ENCODE results near the gene MDM4. TPM values are rescaled to one million over a fixed set of nuclear protein-coding genes. Genes with fewer than 3 reads are reported as not detected.
A peak's percentile ranks its signal among the peaks of the same experiment; 100 is the strongest.

The MDM4 gene
- total RNA-seq, 1 donor from 2014 or later: 145 TPM

DNA sequence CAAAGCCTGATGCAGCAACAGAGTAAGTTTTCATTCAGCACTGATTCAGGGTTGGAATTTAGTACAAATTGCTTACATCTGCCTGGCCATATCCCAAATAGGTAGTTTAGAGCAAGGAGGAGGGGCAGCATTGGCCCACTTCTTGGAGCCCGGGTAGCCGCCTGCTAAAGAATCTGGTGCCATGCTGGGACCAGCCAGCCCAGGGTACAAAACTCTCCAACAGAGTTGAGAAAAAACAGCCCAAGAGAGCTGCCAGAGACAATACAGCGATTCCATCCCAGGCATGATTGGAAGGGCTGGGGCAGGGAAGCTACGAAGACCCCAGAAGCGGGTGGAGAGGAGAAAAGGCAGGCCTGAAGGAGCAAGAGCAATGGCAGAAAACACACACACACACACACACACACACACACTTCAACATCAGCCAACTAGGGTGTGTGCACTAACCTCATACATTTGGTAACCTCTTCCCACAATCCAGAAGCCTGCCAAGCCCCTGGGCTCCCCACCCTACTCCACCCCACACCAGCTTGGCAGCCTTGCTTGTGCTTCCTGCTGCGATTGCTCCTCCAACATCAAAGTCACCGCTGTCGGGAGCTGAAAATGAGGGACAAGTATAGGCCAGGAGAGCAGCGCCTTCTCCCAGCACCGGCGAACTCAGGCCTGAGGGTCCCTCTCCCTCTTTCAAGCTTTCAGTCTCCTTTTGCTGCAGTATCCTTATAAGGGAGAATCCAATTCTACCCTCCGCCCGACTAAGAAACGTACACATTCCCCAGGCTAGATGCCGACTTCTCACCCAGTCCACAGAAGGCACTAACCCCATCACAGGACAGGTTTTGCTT lies 22.8 kb upstream of the MDM4 start:
- DNase-seq (ENCODE audit: low spot score): peak; percentile 92

DNA sequence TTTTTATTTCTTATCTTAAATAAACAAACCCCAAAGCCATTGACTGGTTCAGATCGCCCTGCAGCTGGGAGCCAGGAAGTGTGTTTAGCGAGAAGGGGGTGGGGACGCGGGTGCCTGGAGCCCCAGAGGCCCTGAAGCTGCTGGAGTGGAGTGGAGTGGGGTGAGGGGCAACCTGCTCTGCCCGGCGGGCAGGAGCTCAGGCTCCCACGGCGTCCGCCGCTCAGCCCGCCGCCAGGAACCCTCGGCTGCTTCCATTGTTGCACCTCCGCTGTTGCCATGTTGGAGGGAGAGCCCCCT lies 22.3 kb upstream of the MDM4 start:
- peak; percentile 92 for DNase-seq (ENCODE audit: low spot score)

DNA sequence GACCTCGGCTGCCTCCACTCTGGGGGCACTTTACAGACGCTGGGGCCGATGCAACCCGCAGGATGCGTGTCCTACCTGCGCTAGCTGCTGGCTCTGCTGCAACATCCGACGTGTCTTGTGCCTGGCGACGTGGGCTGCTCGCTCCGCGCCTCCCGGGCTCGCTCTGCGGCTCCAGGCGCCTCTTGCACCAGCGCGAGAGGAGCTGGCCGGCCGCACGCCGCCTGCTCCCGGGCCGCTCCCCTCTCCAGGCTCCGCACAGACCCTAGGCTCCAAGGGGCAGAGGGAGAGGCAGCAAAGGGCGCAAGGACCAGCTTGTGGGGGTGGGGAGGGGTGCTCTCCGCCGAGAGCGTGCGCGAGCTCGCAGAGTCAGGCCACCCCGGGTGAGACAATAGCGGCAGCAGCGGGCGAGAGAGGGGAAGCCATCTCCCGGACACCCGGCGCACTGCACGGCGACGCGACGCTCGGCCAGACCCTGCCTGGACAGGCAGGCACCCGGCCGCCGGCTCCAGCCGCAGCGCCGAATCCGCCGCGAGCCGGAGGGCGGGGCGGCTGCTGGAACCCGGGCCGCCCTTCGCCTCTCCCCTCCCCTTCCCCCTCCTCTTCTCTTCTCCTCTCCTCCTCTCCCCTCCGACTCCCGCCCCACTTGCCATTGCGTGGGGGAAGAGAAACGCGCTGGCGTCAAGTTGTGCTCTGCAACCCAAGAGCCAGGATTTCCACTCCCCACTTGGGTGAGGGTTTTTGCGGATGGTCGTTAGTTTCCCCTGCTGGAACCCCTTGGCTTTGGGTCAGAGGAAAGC lies 21.7 kb upstream of the MDM4 start, which contains the start of gene PIK3C2B:
Gene PIK3C2B (minus strand): TSS at position 525 of the 797 bp plus-strand sequence. CDS start 25,003 bp downstream, outside the sequence.
- peak; percentile 88 for DNase-seq (ENCODE audit: low spot score)

DNA sequence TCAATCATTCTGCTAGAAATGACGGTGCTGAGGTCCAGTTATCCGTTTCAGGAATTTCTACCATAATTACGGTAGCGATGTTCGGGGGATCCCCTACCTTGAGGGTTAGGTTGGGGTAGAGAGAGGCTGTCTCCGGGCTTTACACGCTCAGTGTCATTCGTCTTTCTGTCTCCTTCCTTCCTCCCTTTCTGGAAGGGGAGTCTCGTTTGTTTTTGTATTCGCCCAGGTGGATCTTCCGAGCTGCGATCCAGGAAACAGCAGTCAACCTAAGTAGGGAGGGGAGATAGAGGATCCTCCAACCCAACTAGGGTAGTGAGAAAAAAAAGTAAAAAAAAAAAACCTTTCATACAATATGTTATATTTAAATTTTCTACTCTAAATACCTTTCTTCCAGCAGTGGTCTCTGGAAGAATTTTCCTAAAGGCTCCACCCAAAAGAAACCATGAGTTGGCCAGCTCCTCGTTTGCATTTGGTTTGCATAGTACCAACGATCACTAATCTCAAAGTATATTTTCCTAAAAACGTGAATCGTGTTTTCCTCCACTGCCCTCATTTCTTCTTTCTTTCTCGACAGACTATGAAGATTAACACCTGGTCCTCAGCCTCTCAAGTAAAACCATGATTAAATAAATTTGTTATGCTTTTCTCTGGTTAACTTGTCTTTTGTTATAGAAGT lies 21.0 kb upstream of the MDM4 start:
- DNase-seq (ENCODE audit: low spot score): no peak

DNA sequence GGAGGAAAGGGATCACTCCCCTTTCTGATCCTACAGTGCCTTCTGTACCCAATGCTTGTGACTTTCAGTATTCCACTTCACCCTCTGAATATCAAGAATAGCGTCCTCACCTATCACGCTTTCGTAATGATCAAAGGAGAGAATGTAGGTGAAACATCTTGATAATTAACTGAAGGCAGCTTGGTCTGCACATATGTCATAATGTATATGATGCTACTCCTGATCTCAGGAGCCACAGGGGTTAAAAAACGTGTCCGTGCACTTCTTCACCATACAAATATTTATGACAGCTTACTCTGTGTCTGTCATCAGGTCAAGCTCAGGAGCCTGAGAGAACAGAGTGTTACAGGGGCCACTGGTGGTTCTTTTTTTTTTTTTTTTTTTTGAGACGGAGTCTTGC lies 20.4 kb upstream of the MDM4 start:
- no peak for DNase-seq (ENCODE audit: low spot score)

DNA sequence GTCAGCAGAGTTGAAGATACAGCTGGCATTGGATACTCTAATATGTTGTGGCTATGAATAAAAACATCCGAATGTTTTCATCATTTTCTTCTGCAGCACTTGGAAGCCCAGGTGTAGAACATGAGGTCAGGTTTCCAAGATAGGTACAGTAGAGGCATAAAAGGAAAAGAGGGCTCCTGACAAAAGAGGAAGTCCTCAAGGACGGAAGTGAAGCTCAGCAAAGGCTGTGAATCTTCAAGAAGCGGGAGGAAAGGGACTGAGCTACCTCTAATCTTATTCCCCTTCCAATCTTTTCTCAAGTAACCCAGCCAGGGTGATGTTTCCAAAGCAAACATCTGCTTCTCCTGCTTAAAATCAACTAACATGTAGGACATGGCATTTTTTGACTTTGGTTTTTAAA lies 17.2 kb upstream of the MDM4 start:
- DNase-seq (ENCODE audit: low spot score): no peak

DNA sequence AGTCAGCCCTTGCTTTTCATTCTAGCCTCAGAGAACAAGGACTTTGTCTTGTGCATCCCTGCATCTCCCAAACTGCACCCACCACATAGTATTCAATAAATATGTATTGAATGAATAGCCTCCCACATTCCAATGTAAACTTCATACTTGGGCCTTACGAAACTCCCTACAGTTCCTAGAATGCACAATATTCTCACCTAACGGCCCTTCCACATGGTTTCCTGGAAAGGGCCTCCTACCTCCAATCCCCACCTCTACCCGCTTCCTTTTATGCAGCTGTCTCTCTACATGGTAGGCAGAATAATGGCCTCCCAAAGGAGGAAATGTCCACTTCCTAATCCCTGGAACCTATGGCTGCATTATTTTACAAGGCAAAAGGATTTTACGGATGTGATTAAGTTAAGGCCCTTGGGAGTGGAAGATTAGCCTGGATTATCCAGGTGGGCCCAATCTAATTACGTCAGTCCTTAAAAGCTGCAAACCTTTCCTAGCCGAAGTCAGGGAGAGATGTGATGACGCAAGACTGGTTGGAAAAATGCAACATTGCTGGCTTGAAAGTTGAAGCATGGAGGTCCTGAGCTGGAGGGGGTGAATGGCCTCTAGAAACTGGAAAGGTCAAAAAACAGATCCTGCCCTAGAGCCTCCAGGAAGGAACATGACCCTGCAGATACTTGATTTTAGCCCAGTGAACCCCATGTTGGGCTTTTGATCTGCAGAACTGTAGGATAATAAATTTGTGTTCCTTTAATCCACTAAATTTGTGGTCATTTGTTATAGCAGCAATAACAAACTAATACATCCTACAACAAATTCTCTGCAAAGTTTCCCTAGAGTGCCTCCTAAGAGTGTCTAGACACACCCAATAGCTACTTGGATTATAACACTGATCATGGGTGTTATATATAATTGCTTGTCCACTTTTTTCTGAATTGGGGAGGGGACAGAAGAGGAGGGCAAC lies 16.4 kb upstream of the MDM4 start:
- DNase-seq (ENCODE audit: low spot score): no peak

DNA sequence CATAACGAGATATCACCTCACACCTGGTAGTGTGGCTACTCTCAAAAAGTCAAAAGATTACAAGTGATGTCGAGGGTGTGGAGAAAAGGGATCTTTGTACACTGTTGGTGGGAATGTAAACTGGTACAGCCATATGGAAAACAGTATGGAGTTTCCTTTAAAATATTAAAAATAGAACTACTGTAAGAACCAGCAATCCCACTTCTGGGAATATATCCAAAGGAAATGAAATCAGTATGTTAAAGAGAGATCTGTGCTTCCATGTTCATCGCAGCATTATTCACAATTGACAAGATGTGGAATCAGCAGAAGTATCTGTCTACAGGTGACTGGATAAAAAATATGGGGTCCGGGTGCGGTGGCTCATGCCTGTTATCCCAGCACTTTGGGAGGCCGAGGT lies 14.0 kb upstream of the MDM4 start:
- DNase-seq (ENCODE audit: low spot score): no peak

DNA sequence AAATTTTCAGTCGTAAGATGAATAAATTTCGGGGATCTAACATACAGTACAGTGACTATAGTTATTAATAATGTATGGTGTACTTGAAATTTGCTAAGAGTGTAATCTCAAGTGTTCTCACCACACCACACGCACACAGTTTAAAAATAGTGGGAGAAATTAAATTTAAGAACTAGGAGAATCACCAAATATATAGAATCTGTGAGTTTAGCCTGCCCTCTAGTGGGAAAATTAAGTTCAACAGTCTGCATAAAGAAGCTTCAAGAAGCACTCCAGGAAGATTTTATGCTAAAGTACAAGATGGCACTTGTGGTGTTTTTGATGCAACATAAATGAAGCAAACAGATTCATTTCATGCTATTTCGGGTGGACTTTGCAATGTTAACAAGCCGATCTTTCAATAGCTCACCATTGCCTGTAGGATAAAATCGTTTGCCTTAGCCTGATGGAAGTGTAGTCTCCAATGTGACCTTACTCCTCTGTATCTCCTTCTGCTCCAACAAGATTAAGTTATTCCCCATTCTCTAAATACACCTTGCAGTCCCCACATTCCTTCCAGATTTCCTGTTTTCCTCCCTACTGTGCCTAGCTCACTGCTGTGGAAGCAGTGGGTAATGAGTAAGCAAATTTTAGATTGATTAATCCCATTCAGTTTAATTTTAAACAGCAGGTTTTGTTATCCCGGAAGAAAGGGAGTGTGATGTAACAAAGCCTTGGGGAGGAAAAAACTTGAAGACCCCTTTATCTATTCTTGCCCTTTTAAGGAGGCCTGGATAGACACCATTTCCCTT lies 12.9 kb upstream of the MDM4 start:
- no peak for DNase-seq (ENCODE audit: low spot score)

DNA sequence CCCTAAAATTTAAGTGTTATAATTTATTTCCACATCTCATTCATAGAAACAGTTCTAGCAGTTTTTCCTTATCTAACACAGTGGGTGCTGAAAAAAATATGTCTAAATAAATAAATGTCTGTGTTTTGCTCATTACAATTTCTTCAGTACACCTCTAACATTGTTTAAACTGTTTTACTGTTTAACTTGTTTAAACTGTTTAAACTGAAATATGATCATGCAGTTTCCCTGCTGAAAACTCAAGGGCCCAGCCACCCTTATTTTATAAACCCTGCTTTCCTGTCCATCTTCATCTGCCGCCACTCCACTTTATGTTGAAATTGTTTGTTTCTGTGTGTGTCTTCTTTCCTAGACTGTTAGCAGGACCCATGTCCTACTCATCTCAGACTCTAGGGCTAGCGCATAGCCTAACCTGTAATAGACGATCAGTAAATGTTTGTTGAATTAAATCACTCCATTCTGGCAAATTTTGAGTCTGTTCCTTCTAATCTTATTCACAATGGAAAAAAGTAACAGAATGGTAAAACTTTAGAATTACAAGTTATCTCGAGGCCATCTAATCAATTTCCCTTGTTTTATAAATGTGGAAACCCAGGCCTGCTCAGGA lies 12.2 kb upstream of the MDM4 start:
- DNase-seq (ENCODE audit: low spot score): no peak

DNA sequence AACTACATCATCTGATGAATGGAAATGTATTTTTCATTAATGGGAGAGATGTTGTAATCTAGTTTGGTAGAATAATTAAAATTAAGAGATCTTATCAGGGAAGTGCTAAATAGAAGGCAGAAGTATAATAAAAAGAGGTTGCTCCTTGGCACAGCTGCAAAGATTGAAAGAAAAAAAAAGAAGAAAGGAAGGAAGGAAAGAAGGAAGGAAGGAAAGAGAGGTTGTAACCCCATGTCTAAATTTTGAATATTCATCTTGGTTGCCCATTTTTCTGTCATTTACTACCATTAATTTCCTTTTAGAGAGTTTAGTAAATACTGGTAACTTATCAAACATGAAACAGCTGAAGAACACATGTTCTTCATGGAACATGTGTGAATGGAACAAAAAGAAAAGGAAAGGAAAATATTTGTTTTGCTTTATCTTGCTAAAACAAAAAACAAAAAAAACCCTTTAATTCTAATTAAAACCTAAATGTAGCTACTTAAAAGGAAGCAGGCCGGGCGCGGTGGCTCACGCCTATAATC lies 10.5 kb upstream of the MDM4 start:
- DNase-seq (ENCODE audit: low spot score): no peak

DNA sequence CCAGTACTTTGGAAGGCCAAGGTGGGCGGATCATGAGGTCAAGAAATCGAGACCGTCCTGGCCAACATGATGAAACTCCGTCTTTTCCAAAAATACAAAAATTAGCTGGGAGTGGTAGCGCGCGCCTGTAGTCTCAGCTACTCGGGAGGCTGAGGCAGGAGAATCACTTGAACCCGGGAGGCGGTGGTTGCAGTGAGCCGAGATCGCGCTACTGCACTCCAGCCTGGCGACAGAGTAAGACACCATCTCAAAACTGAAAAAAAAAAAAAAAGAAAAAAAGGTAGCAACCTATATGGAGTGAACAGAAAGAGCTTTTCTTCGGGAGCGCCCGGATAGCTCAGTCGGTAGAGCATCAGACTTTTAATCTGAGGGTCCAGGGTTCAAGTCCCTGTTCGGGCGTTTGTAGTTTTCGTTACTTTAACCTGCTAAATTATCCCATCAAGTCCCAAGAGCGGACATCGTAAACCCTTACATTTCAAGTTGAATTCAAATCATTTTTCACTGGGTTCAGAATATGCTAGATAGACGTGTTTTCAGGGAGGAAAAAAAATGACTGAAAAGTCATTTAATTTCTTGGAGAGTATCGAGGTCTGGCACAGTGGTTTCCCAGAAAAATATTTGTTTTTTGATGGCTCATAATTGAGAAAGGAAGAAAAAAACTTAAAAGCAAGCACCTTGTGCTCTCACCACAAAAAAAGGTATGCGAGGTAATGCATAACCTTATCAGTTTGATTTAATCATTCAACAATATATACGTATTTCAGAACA lies 9.8 kb upstream of the MDM4 start:
- DNase-seq (ENCODE audit: low spot score): peak; percentile 74

DNA sequence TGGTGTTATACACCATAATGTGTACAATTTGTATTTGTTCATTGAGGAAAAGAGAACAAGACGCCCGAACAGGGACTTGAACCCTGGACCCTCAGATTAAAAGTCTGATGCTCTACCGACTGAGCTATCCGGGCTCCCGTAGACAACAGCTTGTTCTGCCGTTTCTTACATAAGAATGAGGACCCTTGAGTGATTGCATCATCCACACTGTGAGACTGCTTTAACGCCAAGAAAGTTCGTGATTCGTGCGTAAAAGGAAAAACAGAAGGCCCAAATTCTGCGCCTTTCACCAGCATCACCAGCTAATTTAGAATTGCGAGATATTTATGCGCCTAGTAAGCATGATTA lies 9.3 kb upstream of the MDM4 start:
- peak; percentile 92 for DNase-seq (ENCODE audit: low spot score)

DNA sequence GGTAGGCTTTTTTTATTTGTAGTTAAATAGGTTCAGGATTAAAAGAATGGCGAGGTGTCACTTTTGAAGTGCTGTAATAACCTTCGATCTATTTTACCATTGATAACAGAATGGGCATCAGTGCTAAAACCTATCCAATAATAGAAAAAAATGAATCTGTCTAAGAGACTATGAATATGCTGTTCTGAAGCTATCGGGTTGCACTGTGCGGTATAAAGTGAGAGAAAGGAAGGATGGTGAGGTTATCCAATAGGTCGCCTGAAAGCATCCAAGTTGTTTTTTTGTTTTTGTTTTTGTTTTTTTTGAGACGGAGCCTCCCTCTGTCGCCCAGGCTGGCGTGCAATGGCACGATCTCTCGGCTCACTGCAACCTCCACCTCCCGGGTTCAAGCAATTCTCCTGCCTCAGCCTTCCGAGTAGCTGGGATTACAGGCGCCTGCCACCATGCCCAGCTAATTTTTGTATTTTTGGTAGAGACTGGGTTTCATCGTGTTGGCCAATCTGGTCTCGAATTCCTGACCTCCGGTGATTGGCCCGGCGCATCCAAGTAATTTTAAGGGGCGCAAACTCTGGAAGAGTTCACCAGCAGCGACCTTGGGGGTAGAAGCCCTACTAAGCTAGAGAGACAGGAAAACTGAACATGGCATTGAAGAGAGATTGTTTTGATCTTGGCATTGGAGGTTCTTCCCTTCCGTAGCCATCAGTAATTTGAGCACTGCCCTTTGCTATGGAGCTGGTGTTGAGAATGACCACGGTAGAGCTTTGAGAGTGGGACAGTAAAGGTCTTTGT lies 8.7 kb upstream of the MDM4 start:
- DNase-seq (ENCODE audit: low spot score): no peak

DNA sequence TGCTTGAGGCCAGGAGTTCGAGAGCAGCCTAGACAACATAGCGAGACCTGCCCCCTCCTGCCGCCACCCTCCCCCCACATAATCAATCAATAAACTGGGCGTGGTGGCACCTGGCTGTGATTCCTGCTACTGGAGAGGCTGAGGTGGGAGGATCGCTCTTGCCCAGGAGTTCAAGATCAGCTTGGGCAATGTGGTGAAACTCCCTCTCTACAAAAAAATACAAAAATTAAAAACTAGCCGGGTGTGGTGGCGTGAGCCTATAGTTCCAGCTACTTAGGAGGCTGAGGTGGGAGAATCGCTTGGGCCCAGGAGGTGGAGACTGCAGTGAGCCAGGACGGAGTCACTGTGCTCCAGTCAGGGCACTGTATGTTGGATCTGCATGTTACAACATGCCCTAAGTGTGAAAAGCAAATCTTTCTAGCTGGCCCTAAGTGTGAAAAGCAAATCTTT lies 7.0 kb upstream of the MDM4 start:
- no peak for DNase-seq (ENCODE audit: low spot score)

DNA sequence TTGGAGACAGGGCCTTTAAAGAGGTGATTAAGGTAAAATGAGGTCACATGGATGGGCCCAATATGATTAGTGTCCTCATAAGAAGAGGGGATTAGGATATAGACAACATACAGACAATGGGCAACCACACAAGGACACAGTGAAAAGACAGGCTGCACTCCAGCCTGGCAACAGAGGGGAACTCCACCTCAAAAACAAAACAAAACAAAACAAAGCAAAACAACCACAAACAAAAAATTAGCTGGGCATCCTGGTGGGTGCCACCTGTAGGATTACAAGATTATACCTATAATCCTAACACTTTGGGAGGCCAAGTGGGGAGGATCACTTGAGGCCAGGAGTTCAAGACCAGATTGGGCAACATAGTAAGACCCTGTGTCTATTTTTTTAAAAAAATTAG lies 4.8 kb upstream of the MDM4 start:
- no peak for DNase-seq (ENCODE audit: low spot score)

DNA sequence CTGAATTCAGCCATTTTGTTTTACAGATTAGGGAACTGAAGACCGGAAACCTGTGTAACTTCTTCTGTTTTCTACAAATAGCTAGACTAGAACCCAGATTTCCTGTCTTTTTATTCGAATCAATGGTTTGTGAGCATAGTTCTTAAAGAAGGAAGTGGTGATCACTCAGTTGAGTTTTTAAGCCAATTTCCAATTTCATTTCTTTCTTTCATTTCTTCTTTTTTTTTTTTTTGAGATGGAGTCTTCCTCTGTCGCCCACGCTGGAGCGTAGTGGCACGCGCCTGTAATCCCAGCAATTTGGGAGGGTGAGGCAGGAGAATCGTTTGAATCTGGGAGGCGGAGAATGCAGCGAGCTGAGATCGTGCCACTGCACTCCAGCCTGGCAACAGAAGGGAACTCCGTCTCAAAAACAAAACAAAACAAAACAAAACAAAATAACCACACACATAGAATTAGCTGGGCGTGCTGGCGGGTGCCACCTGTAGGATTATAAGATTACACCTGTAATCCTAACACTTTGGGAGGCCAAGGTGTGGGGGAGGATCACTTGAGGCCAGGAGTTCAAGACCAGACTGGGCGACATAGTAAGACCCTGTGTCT lies 3.0 kb upstream of the MDM4 start:
- no peak for DNase-seq (ENCODE audit: low spot score)

DNA sequence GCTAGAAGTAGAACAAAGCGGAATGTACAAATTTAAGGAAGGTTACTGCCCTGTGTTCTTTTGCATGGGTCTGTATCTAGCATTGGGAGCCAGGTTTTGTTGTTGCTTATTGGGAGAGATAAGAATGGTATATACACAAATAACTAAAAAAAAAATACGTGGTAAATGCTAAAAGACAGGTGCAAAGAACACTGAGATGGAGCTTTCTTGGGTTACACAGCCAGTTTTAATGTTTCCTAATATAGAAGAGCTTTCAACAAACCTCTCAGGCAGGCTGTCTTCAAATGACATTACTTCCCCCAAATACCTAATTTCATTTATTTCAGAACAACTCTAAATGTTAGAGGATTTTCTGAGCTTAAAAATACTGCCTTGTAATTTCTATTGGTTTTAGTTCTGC lies 1.4 kb upstream of the MDM4 start:
- no peak for DNase-seq (ENCODE audit: low spot score)

Measured in ureter (tissue), 1 donor.